K562 (cell line): ENCODE data around the gene TRMT1L. TPM values are rescaled to one million over a fixed set of nuclear protein-coding genes. Genes with fewer than 3 reads are reported as not detected.

ENCODE experiments used
- CHD4 ChIP-seq: fragments of 200-600 bp; sonication (generic); IDR thresholded peaks from 3 replicates; pipeline ENCODE4 v1.6.1; 2012; ENCODE audit warnings: low read depth, mild to moderate bottlenecking, mixed read lengths, low read length, inconsistent platforms; ENCODE audit not compliant: insufficient read depth, insufficient replicate concordance, poor library complexity, severe bottlenecking
- CUX1 ChIP-seq: fragments of 200-800 bp; sonication (Bioruptor generic); IDR thresholded peaks from 2 replicates; pipeline ENCODE4 v1.6.1; 2016; ENCODE audit warnings: missing genetic modification characterization, missing compliant biosample characterization
- E2F4 ChIP-seq: sonication (generic); formaldehyde crosslinking; IDR thresholded peaks from 2 replicates; pipeline ENCODE4 v1.8.0; 2022; ENCODE audit warnings: mild to moderate bottlenecking, low read depth, missing genetic modification reagents
- GTF2F1 ChIP-seq: IDR thresholded peaks from 2 replicates; pipeline ENCODE4 v1.6.1; 2011; ENCODE audit warnings: low read depth, low read length, improper control_type of control experiment
- HBP1 ChIP-seq: fragments of 450-650 bp; formaldehyde crosslinking; IDR thresholded peaks from 2 replicates; pipeline ENCODE4 v1.4.0; 2022; ENCODE audit warnings: missing genetic modification characterization
- HIVEP1 ChIP-seq: fragments of 250-450 bp; sonication (Bioruptor Pico); IDR thresholded peaks from 2 replicates; pipeline ENCODE4 v1.4.0; 2020; ENCODE audit warnings: mild to moderate bottlenecking
- KLF1 ChIP-seq: fragments of 450-650 bp; IDR thresholded peaks from 2 replicates; pipeline ENCODE4 v1.6.1; 2016; ENCODE audit warnings: missing genetic modification characterization, missing compliant biosample characterization
- MAFG ChIP-seq: fragments of 450-650 bp; conservative IDR thresholded peaks from 2 replicates; pipeline ENCODE4 v1.6.1; 2016; ENCODE audit warnings: missing genetic modification characterization, missing compliant biosample characterization
- PCBP2 ChIP-seq: fragments of 200-400 bp; formaldehyde crosslinking; IDR thresholded peaks from 2 replicates; pipeline ENCODE4 v1.6.1; 2018; ENCODE audit warnings: low read length, low read depth, mild to moderate bottlenecking, moderate library complexity; ENCODE audit not compliant: poor library complexity, severe bottlenecking
- RAD51 ChIP-seq: fragments of 450-650 bp; IDR thresholded peaks from 2 replicates; pipeline ENCODE4 v1.7.1; 2016; ENCODE audit warnings: low read depth, mild to moderate bottlenecking, borderline replicate concordance
- TBP ChIP-seq: optimal IDR thresholded peaks from 2 replicates; pipeline ENCODE3; 2011; ENCODE audit warnings: low read depth, low read length, improper control_type of control experiment
- ZBTB1 ChIP-seq: sonication (generic); formaldehyde crosslinking; IDR thresholded peaks from 2 replicates; pipeline ENCODE4 v1.8.1; 2023; ENCODE audit warnings: missing genetic modification reagents, low read depth, mild to moderate bottlenecking, borderline replicate concordance
- ZBTB26 ChIP-seq: fragments of 450-650 bp; formaldehyde crosslinking; IDR thresholded peaks from 2 replicates; pipeline ENCODE4 v1.4.0; 2022; ENCODE audit warnings: missing genetic modification characterization
- ZBTB9 ChIP-seq: fragments of 450-650 bp; formaldehyde crosslinking; IDR thresholded peaks from 2 replicates; pipeline ENCODE4 v1.4.0; 2020; ENCODE audit warnings: mild to moderate bottlenecking, moderate library complexity
- ZNF12 ChIP-seq: sonication (generic); formaldehyde crosslinking; IDR thresholded peaks from 2 replicates; pipeline ENCODE4 v1.4.0; 2020; ENCODE audit warnings: mild to moderate bottlenecking, missing genetic modification reagents
- ZNF274 ChIP-seq: IDR thresholded peaks from 2 replicates; pipeline ENCODE4 v1.6.1; 2011; ENCODE audit warnings: low read depth, mild to moderate bottlenecking, low read length, moderate library complexity, borderline replicate concordance
- polyA plus RNA-seq, 8 experiments: library from polyadenylated mRNA; depleted of rRNA in 4 of 8; stranded (reverse) in 5 of 8; unstranded in 3 of 8; fragments of >200 nt; fragmentation: Nextera tagmentation in 2 of 8; fragmentation: Illumina TruSeq in 1 of 8; extraction: Ambion mirVana in 2 of 8; extraction: Trizol in 1 of 8; gene quantifications; 2 replicates each; pipeline versions ENCODE4 v1.2.1 to v1.2.3, GENCODE V29; 2011 to 2014; ENCODE audit warnings: inconsistent platforms in 1 of 8, missing spikeins in 1 of 8
- total RNA-seq, 7 experiments: library from RNA; depleted of rRNA in 6 of 7; stranded (reverse); fragments of >200 nt in 6 of 7; fragmentation: Illumina TruSeq in 2 of 7; extraction: Trizol in 2 of 7; gene quantifications; 2 replicates each; pipeline versions ENCODE4 v1.2.1 to v1.2.3, GENCODE V29; 2011 to 2021; ENCODE audit warnings: low replicate concordance in 1 of 7

TRMT1L gene
- total and polyA plus RNA-seq, 9 of the 15 experiments (the other 6 are each of a cell fraction or from before 2014, with no cell fraction given): 6.4 to 88.9 (median 32.9) TPM

GRCh38 chr1:185156854-185157598 lies at the start of gene TRMT1L, which contains the start of gene SWT1 (continued):
- TF ChIP-seq CUX1 (CRISPR knock-in tag) (no peak), E2F4 (CRISPR knock-in tag) (no peak), RAD51 (peak; percentile 25; the same call in 1 of the 2 replicates), KLF1 (tag) (peak; percentile 90; the same call in 1 of the 2 replicates), HBP1 (CRISPR knock-in tag) (peak; percentile 33; the same call in 1 of the 2 replicates), PCBP2 (no peak), MAFG (tag) (no peak), CHD4 (no peak), HIVEP1 (no peak), ZNF274 (no peak), ZNF12 (CRISPR knock-in tag) (0 out of 2 replicates have a peak, but pooled peaks have one; percentile 47), GTF2F1 (no peak), ZBTB1 (CRISPR knock-in tag) (no peak; the same call in 1 of the 2 replicates), ZBTB9 (CRISPR knock-in tag) (peak; percentile 80; the same call in 1 of the 2 replicates), TBP (peak; percentile 74), ZBTB26 (CRISPR knock-in tag) (peak; percentile 55; the same call in 1 of the 2 replicates)
